Lung microvascular endothelial cell (primary cell): ENCODE results near the gene ZC3H12C. TPM values are rescaled to one million over a fixed set of nuclear protein-coding genes. Genes with fewer than 3 reads are reported as not detected.
"Not testable (repeated sequence)": the region's sequence is repeated elsewhere in the genome, so short reads cannot be mapped to it uniquely, and the experiment has no call there.

ENCODE experiments used
- DNase-seq, 2 donors: peaks; one replicate each; pipeline versions ENCODE4 v3.0.0 to v3.0.0-alpha.2; 2010; ENCODE audit warnings: low read depth in 2 of 2
- total RNA-seq: library from RNA; depleted of rRNA; stranded (reverse); fragments of >200 nt; gene quantifications from 2 replicates; pipeline ENCODE4 v1.2.1, GENCODE V29; 2014

The ZC3H12C gene
- total RNA-seq, 1 donor from 2014 or later: 13.7 TPM

DNA sequence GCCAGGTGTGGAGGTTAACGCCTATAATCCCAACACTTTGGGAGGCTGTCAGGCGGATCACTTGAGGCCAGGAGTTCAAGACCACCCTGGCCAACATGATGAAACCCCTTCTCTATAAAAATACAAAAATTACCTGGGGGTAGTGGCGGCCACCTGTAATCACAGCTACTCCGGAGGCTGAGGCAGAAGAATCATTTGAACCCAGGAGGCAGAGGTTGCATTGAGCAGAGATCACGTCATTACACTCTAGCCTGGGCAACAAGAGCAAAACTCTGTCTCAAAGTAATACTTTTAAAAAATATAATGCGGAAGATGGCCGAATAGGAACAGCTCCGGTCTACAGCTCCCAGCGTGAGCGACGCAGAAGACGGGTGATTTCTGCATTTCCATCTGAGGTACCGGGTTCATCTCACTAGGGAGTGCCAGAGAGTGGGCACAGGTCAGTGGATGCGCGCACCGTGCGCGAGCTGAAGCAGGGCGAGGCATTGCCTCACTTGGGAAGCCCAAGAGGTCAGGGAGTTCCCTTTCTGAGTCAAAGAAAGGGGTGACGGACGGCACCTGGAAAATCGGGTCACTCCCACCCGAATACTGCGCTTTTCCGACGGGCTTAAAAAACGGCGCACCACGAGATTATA is 115.6 kb downstream of the ZC3H12C start:
- DNase-seq: not testable (repeated sequence)

DNA sequence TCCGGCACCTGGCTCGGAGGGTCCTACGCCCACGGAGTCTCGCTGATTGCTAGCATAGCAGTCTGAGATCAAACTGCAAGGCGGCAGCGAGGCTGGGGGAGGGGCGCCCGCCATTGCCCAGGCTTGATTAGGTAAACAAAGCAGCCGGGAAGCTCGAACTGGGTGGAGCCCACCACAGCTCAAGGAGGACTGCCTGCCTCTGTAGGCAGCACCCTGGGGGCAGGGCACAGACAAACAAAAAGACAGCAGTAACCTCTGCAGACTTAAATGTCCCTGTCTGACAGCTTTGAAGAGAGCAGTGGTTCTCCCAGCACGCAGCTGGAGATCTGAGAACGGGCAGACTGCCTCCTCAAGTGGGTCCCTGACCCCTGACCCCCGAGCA is 116.1 kb downstream of the ZC3H12C start:
- not testable (repeated sequence) for DNase-seq

DNA sequence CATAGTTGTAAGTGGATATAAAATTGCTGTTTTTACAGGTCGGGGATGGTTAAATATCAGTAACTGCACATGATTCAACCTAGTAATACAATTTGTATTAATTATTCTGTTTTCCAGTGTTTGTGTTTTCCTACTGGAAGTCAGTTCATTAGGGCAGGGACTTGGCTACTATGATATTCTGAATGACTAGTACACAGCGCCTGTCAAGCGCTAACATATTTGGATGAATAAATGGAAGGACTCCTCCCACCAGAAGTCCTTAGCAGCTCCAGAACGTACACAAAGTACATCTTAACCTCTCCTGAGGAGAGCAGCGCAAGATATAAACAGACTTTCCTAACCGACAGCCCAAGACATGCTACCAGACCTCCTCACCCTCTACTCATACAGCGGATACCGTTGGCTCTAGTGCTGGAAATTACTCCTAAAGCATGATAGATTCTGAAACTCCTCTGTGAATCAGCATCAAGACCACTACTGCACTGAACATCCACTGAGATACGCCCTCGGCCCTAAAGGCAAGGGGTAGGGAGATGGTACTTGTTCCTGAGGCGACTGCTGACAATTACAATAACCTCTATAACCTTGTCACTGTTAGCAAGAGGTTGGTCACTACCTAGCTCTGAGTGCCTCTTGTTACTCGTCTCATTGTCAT is 124.2 kb downstream of the ZC3H12C start:
- DNase-seq: no peak

DNA sequence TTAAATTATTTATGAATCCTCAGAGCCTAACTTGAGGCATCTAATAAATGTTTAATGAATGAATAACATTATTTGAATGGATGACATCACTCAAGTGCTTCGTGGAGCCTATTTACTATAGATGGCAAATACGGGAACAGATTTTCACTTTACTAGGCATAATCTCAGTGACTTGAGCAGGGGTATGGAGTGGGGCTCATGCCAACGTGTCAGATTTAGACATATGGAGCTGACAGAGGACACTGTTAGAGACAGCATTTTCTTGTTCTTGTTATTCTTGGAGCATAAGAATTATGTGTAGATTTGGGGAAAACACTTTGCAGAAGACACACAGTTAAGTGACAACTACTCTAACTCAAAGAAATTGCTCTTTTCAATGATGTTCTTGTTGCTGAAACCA is 124.7 kb downstream of the ZC3H12C start:
- no peak for DNase-seq

DNA sequence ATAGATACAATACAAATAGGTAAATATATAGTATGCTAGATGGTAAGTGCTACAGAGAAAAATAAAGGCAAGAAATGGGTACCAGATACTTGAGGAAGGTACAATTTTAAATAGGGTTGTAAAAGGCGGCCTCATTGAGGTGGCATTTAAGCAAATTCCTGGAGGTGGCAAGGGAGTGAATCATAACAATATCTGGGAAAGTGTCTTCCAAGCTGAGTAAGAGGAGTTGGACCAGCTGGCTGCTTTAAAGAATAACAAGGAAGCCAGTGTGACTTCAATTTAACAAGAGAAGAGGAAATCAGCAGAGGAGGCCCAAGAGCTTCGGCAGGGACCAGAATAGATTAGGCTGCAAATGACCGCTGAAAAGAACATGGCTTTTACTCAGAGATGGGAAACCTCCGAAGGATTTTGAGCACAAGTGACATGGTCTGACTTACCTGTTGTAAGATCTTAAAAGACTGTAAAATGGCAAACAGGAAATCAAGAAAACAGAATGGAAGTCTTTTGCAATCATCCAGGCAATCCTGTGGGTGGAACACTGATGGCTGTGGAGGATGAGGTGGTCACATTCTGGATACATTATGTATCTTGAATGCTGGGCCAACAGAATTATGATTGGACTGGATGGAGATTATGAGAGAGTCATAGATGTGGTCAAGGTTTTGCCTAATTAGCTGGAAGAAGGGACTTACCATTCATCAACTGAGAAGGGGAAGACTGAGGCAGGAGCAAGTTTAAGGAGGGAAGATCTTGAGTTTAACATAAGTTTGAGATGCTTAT is 126.0 kb downstream of the ZC3H12C start:
- DNase-seq: no peak

Other genes with a start within 250 kb of the ZC3H12C start
- 82.1 and 93.7 TPM in 2 replicates for gene RDX, start 203.2 kb downstream of the ZC3H12C start, total RNA-seq